Stimulated activated CD8-positive, alpha-beta memory T cell treated with anti-CD3 and anti-CD28 coated beads, Interleukin-4, amount 100 ng/mL, for 4 hours (primary cell): ENCODE measurements around the gene TRIO.

Experiments used
- DNase-seq, 2 donors: peaks; one replicate each; pipeline ENCODE4 v3.0.0-alpha.2; 2020; ENCODE audit warnings: low read depth in 2 of 2, low spot score in 1 of 2

TRIO gene

DNA sequence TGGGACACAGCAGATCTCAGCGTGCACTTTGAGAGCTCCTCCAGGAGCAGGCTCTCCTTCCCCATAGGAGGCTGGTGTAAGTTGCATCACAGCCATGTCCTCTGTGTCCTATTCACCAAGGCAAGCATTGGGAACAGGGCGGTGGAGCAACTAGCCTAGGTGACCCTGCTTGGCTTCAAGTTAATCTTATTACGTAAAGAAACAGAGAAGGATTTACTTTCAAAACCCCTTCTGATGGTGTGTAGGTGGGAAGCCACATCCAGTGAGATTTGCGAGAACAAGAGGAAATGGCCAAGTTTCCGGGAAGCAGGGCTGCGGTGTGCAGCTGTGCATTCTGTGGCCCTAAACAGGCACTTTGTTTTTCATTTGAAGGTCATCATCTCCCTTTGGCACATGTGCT is 80.2 kb downstream of the TRIO start:
- no peak for DNase-seq

GRCh38 chr5:14225173-14225834 is 82.2 kb downstream of the TRIO start:
- no peak for DNase-seq

DNA sequence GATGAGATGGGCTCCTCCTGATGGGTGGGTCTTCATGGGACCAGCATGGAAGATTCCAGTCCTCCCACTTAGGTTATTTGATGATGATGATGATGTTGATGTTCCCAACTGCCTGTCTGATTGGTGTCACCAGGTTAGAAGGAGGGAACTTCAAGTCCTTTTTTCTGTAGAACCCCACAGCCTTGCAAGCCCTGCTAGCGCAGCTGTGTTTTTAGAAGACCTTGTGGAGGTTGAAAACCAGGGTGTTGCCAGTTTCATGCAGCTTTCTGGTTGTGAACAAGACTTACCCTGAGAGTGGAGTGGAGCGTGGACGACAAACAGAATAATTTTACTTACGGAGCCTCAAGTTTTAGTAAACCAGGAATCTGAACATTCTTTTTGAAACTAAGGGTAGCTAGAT is 83.0 kb downstream of the TRIO start:
- DNase-seq: no peak

- no peak for DNase-seq
Measured at GRCh38 chr5:14226554-14226953, 83.4 kb downstream of the TRIO start.

DNA sequence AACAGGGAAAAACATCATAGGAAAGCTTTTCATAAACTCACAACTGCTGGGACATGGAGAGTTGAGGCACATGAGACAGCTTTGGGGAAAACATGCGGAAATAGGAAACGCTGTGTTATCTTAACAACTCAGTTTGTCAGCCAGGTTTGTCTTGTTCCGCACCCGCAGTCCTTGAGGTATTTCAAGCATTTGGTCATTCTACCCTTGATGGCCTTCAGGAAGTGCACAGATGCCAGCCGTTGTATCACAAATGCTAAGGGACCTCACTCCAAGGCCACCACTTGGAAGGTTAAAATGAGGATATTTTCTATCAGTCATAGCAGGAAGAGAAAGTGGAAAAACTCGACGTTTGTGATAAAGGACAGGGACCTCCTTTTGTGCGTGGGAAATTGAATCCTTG is 83.8 kb downstream of the TRIO start:
- DNase-seq: no peak

- no peak for DNase-seq
Measured at GRCh38 chr5:14227513-14227912, 84.4 kb downstream of the TRIO start.

GRCh38 chr5:14228219-14228618 is 85.1 kb downstream of the TRIO start:
- no peak for DNase-seq

- no peak for DNase-seq
Measured at GRCh38 chr5:14229181-14229580, 86.0 kb downstream of the TRIO start.

DNA sequence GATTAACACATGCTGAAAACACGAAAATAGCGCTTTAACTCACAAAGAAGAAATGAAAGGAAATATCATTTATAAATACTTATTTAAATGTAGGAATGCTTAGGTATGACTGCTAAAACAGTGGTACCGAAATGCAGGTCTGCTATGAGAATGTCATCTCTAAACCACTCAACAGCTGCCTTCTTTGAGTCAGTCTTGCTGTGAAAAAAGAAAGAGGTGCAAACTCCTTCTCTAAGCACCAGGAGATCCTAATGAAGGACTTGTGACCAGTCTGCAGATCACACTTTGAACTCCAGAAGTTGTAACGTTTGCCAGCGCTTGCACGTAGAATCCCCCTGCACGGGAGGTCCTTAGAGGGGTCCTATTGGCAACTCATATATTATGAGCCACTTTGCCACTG is 86.6 kb downstream of the TRIO start:
- DNase-seq: no peak

GRCh38 chr5:14231156-14231555 is 88.0 kb downstream of the TRIO start:
- no peak for DNase-seq

GRCh38 chr5:14231890-14232289 is 88.7 kb downstream of the TRIO start:
- DNase-seq: no peak

GRCh38 chr5:14234204-14234603 is 91.1 kb downstream of the TRIO start:
- no peak for DNase-seq

DNA sequence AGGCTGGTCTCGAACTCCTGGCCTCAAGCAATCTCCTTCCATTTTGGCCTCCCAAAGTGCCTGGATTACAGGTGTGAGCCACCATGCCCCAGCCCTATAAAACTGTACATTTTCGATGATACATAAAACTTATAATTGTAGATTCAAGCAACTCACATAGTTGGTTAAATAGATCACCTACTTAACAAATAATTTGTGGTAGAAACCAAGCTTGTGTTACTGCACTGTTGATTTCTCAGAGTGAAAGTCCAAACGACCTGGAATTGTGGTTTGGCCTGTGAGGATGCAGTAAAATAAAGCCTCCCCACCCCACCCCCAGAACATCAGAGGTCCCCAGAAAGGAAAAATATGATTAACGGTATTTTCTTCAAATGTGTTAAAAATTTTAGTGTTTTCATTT is 92.7 kb downstream of the TRIO start:
- DNase-seq: no peak

DNA sequence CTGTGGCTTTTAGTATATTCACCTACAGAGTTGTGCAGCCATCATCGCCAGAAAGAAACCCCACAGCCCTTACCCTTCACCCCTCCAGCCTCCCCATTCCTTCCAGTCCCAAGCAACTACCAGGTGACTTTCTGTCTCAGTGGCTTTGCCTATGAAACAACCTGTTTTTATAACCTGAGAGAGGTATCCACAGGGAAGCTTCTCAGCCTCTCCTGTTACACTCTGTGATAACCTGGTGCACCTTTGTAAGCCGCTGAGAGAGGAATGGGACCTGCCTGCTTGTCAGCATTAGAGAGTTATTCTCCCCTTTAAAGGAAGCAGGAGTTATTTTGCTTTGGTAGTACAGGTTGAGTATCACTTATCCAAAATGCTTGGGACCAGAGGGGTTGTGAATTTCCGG is 93.6 kb downstream of the TRIO start:
- DNase-seq: no peak

- no peak for DNase-seq
Measured at GRCh38 chr5:14237317-14238086, 94.4 kb downstream of the TRIO start.

- no peak for DNase-seq
Measured at GRCh38 chr5:14238272-14238671, 95.1 kb downstream of the TRIO start.

GRCh38 chr5:14239404-14239803 is 96.3 kb downstream of the TRIO start:
- no peak for DNase-seq

DNA sequence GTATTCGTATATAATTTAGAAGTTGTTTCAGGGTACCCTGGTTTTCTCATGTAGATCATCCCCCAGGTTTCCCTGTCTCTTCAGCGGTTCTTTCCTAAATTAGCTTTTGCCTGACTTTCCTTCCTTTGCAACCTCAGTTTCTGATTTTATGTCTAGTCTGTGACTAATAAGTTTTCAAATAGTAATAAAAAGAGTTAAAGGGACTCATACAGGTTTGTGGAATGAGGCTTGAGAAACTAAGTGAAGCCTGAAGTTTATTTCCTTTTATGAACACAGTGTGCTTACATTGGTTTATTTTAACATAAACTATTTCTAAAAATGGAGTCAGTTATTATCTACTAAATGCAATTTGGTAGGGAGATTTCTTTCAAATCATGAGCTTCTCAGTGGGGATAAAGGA is 96.8 kb downstream of the TRIO start:
- DNase-seq: no peak

DNA sequence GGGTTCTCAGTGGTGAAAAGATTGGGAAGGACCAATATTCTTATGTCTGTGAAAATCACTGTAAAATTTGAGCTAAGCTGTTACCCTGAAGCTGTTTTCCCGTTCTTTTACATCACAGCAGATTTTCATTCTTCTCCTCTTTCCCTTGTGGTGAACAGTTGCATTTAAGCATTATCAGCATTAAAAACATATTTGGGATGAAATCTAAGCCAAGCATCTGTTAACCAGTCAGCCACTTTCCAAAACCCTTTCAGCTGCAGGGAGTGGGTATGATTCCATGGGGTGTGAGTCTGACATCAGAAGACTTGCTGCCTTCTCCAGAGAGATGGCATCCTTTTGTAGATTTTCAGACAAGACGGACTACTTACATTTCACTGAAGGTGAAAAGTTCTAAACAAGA is 97.2 kb downstream of the TRIO start:
- DNase-seq: no peak

DNA sequence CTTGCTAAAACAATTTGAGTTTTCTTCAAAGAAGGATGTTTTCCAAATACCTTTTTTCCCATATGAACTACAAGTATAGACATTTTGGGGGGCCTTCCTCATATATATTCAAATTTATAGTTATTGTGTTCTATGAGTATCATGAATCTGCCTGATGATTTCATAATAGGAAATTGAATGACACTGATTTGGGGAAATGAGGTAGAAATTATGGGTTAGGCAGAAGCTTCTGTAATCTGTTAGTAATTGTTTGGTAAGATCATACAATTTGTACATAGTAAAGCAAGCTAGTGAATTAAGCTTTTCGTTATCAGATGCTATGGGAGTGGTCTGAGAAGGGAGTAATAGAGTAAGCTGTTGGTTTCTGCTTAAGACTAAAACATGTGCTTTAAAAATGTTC is 98.0 kb downstream of the TRIO start:
- no peak for DNase-seq

DNA sequence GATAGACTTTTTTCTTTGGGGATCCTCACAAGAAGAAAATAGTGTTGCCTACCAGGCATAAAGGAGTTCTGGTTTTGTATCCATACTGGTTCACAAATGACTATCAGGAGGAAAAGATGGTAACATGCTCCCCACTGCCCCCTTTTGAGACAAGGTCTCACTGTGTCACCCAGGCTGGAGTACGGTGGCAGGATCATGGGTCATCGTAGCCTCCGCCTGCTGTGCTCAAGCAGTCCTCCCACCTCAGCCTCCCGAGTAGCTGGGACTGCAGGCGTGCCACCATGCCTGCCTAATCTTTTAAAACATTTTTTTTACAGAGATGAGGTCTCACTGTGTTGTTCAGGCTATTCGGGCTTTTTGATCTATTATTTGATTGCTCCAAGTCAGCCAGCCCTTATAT is 99.3 kb downstream of the TRIO start:
- no peak for DNase-seq

- DNase-seq: no peak
Measured at GRCh38 chr5:14242871-14243383, 99.8 kb downstream of the TRIO start.

- DNase-seq: no peak
Measured at GRCh38 chr5:14243766-14244165, 100.6 kb downstream of the TRIO start.
